GM23248 (cell line): ENCODE results near the gene RNF207. TPM values are rescaled to one million over a fixed set of nuclear protein-coding genes. Genes with fewer than 3 reads are reported as not detected.
"Not testable (repeated sequence)": the region's sequence is repeated elsewhere in the genome, so short reads cannot be mapped to it uniquely, and the experiment has no call there.

Experiments
- DNase-seq: peaks from one replicate; pipeline ENCODE4 v3.0.0-alpha.2; 2015
- H2AFZ ChIP-seq: fragments of 200-600 bp; sonication (generic); 2 replicates; pipeline ENCODE4 v1.6.1; 2016; ENCODE audit warnings: antibody characterized with exemption
- H3F3A ChIP-seq: fragments of 200-600 bp; sonication (generic); 2 replicates; pipeline ENCODE4 v1.6.1; 2016; ENCODE audit warnings: mild to moderate bottlenecking, antibody characterized with exemption, mixed run types; ENCODE audit not compliant: insufficient read depth
- H3K27ac ChIP-seq: fragments of 200-600 bp; sonication (generic); 2 replicates; pipeline ENCODE4 v1.5.1; 2016; ENCODE audit warnings: mild to moderate bottlenecking
- H3K27me3 ChIP-seq: fragments of 200-600 bp; sonication (generic); replicated peaks from 2 replicates; pipeline ENCODE4 v1.6.1; 2016; ENCODE audit warnings: mild to moderate bottlenecking; ENCODE audit not compliant: insufficient read depth
- H3K36me3 ChIP-seq: fragments of 200-600 bp; sonication (generic); 2 replicates; pipeline ENCODE4 v1.6.1; 2016; ENCODE audit warnings: low read depth, mild to moderate bottlenecking
- H3K4me1 ChIP-seq: fragments of 200-600 bp; sonication (generic); 2 replicates; pipeline ENCODE4 v1.6.1; 2016; ENCODE audit warnings: mild to moderate bottlenecking; ENCODE audit not compliant: insufficient read depth
- H3K4me2 ChIP-seq: fragments of 200-600 bp; sonication (generic); one replicate; pipeline ENCODE4 v1.6.1; 2016; ENCODE audit warnings: mild to moderate bottlenecking; ENCODE audit not compliant: unreplicated experiment
- H3K4me3 ChIP-seq: fragments of 200-600 bp; sonication (generic); 2 replicates; pipeline ENCODE4 v1.5.1; 2016; ENCODE audit warnings: mild to moderate bottlenecking
- H3K79me2 ChIP-seq: fragments of 200-600 bp; sonication (generic); 2 replicates; pipeline ENCODE4 v1.6.1; 2016; ENCODE audit warnings: mild to moderate bottlenecking; ENCODE audit not compliant: insufficient read depth
- H3K9ac ChIP-seq: fragments of 200-600 bp; sonication (generic); 2 replicates; pipeline ENCODE4 v1.6.1; 2016; ENCODE audit warnings: mild to moderate bottlenecking
- H3K9me2 ChIP-seq: fragments of 200-600 bp; sonication (generic); 2 replicates; pipeline ENCODE4 v1.6.1; 2016; ENCODE audit warnings: mixed run types, mild to moderate bottlenecking, moderate library complexity; ENCODE audit not compliant: insufficient read depth
- H3K9me3 ChIP-seq: fragments of 200-600 bp; sonication (generic); one replicate; pipeline ENCODE4 v1.6.1; 2017; ENCODE audit warnings: low read depth
- H4K20me1 ChIP-seq: fragments of 200-600 bp; sonication (generic); 2 replicates; pipeline ENCODE4 v1.6.0; 2016; ENCODE audit not compliant: insufficient read depth
- EZH2 ChIP-seq: fragments of 200-600 bp; sonication (generic); IDR thresholded peaks from 2 replicates; pipeline ENCODE4 v1.6.1; 2018; ENCODE audit warnings: antibody characterized with exemption, mild to moderate bottlenecking; ENCODE audit not compliant: insufficient read depth, poor library complexity, severe bottlenecking
- EZH2phosphoT487 ChIP-seq: fragments of 200-600 bp; sonication (generic); IDR thresholded peaks from 2 replicates; pipeline ENCODE4 v1.6.1; 2018; ENCODE audit warnings: antibody characterized with exemption, moderate library complexity, mild to moderate bottlenecking, low read depth; ENCODE audit not compliant: insufficient read depth
- WGBS, 2 experiments: methylation state at CpG; one replicate each; pipeline ENCODE4 v1.1.6; 2015 to 2017; ENCODE audit warnings: low lambda C conversion rate in 2 of 2, low coverage in 1 of 2; ENCODE audit errors: missing lambda C conversion rate in 2 of 2; 5-methylcytosine and 5-hydroxymethylcytosine counted together
- in situ Hi-C: fragments of 300-500 bp; cut with MboI; formaldehyde crosslinking; loops from 2 replicates; pipeline ENCODE4 v1.15.0; 2020
- polyA plus RNA-seq: library from polyadenylated mRNA; unstranded; fragments of >200 nt; fragmentation: Nextera tagmentation; extraction: Ambion mirVana; gene quantifications from 2 replicates; pipeline ENCODE4 v1.2.1, GENCODE V29; 2016
- total RNA-seq: library from RNA; depleted of rRNA; stranded (reverse); fragments of >200 nt; shearing (Covaris generic); gene quantifications from 2 replicates; pipeline ENCODE4 v1.2.3, GENCODE V29; 2014

The RNF207 gene
- total and polyA plus RNA-seq, 2 experiments from 2014 or later = 8.6 to 30.3 TPM

- H3F3A ChIP-seq = no peaks in the 10 kb centered on the region
- no peaks in the 10 kb centered on the region for H3K36me3 ChIP-seq
- H3K9me3 ChIP-seq = no peaks in the 10 kb centered on the region
- no peak overlapping the region for H3K4me2 ChIP-seq
- no peaks in the 10 kb centered on the region for H3K4me1 ChIP-seq
- H2AFZ ChIP-seq = no peak overlapping the region
- 97 to 99% methylated on average over 21 to 28 of the region's 29 CpGs for WGBS, 2 experiments
- DNase-seq = no peak
- no peaks in the 10 kb centered on the region for H3K79me2 ChIP-seq
- in situ Hi-C loops = no loop called here
- TF ChIP-seq EZH2 (no peak), EZH2phosphoT487 (no peak)
- H3K9me2 ChIP-seq = no peaks in the 10 kb centered on the region
- no peak overlapping the region for H3K27ac ChIP-seq
- H4K20me1 ChIP-seq = no peaks in the 10 kb centered on the region
- no peak overlapping the region for H3K9ac ChIP-seq
- H3K27me3 ChIP-seq = no peaks in the 10 kb centered on the region
- H3K4me3 ChIP-seq = no peak overlapping the region
Observed at GRCh38 chr1:6210591-6211355, 4.9 kb downstream of the RNF207 start.

GRCh38 chr1:6211731-6212130 is 5.8 kb downstream of the RNF207 start:
- Histone ChIP-seq H3K27me3 (no peaks in the 10 kb centered on the region), H4K20me1 (no peaks in the 10 kb centered on the region), H3K4me3 (no peak overlapping the region), H3K27ac (no peak overlapping the region), H3K79me2 (no peaks in the 10 kb centered on the region), H3K9me3 (no peaks in the 10 kb centered on the region), H3K9ac (no peak overlapping the region), H3K4me1 (no peaks in the 10 kb centered on the region), H3K9me2 (no peaks in the 10 kb centered on the region), H3F3A (no peaks in the 10 kb centered on the region), H2AFZ (no peak overlapping the region), H3K4me2 (no peak overlapping the region), H3K36me3 (no peaks in the 10 kb centered on the region)
- DNase-seq = no peak
- TF ChIP-seq EZH2 (no peak), EZH2phosphoT487 (no peak)
- in situ Hi-C loops = no loop called here
- 83 to 88% methylated on average over 13 to 16 of the region's 16 CpGs for WGBS, 2 experiments

- H2AFZ ChIP-seq = no peak overlapping the region
- H3K27me3 ChIP-seq = no peaks in the 10 kb centered on the region
- no peaks in the 10 kb centered on the region for H4K20me1 ChIP-seq
- no peaks in the 10 kb centered on the region for H3F3A ChIP-seq
- no peak for DNase-seq
- no peaks in the 10 kb centered on the region for H3K36me3 ChIP-seq
- TF ChIP-seq EZH2 (no peak), EZH2phosphoT487 (no peak)
- H3K4me1 ChIP-seq = no peaks in the 10 kb centered on the region
- in situ Hi-C loops = no loop called here
- no peak overlapping the region for H3K9ac ChIP-seq
- no peaks in the 10 kb centered on the region for H3K79me2 ChIP-seq
- H3K27ac ChIP-seq = no peak overlapping the region
- no peak overlapping the region for H3K4me2 ChIP-seq
- H3K9me3 ChIP-seq = no peaks in the 10 kb centered on the region
- WGBS, 2 experiments = 82 to 86% methylated on average over 20 of the region's 20 CpGs
- no peaks in the 10 kb centered on the region for H3K9me2 ChIP-seq
- H3K4me3 ChIP-seq = no peak overlapping the region
Observed at GRCh38 chr1:6212193-6212959, 6.5 kb downstream of the RNF207 start.

GRCh38 chr1:6218375-6219164 is 12.7 kb downstream of the RNF207 start:
- no peak for DNase-seq
- no peaks in the 10 kb centered on the region for H3F3A ChIP-seq
- 85 to 88% methylated on average over 16 of the region's 16 CpGs for WGBS, 2 experiments

GRCh38 chr1:6219641-6220040 is 13.7 kb downstream of the RNF207 start:
- H3K27me3 ChIP-seq, H3F3A ChIP-seq, H2AFZ ChIP-seq, H3K9me3 ChIP-seq, DNase-seq, in situ Hi-C loops, H3K4me2 ChIP-seq, H3K9me2 ChIP-seq, H4K20me1 ChIP-seq, H3K4me1 ChIP-seq, H3K9ac ChIP-seq, H3K4me3 ChIP-seq, H3K79me2 ChIP-seq, H3K27ac ChIP-seq: not testable (repeated sequence)
- H3K36me3 ChIP-seq = peaks cover 11% of the 10 kb centered on the region; the same call in 1 of the 2 replicates
- 90 to 96% methylated on average over 11 of the region's 11 CpGs for WGBS, 2 experiments

More at GRCh38 chr1:6218375-6219164, 12.7 kb downstream of the RNF207 start:
- Histone ChIP-seq H3K9me3 (no peaks in the 10 kb centered on the region), H3K4me2 (no peak overlapping the region), H3K4me3 (no peak overlapping the region), H3K9ac (no peak overlapping the region), H3K36me3 (0 out of 2 replicates have a peak, but pooled peaks cover 3% of the 10 kb centered on the region), H3K79me2 (no peaks in the 10 kb centered on the region), H4K20me1 (no peaks in the 10 kb centered on the region), H3K4me1 (no peaks in the 10 kb centered on the region), H2AFZ (no peak overlapping the region), H3K27me3 (no peaks in the 10 kb centered on the region), H3K27ac (no peak overlapping the region), H3K9me2 (no peaks in the 10 kb centered on the region)
- in situ Hi-C loops = no loop called here
- TF ChIP-seq EZH2phosphoT487 (no peak), EZH2 (no peak)
